Small intestine (tissue), 7 donors: ENCODE results near the gene SLC44A4. TPM values are rescaled to one million over a fixed set of nuclear protein-coding genes. Genes with fewer than 3 reads are reported as not detected.
"Not testable (repeated sequence)": the region's sequence is repeated elsewhere in the genome, so short reads cannot be mapped to it uniquely, and the experiment has no call there.

Experiments
- DNase-seq, 2 donors: peaks; one replicate each; pipeline versions ENCODE4 v3.0.0 to v3.0.0-alpha.2; 2013
- FAIRE-seq: peaks from 2 replicates; lab custom pipeline; 2012; peaks lifted over from hg19 to GRCh38; lab: Jason Lieb, UNC
- H3K27ac ChIP-seq, 3 donors: one replicate each; pipeline ENCODE4 v1.5.1; 2013; ENCODE audit warnings: low read length in 2 of 3, mild to moderate bottlenecking in 2 of 3, control low read depth in 1 of 3, inconsistent platforms in 1 of 3, low read depth in 1 of 3, moderate library complexity in 1 of 3
- H3K27me3 ChIP-seq, 3 donors: one replicate each; pipeline ENCODE4 v1.6.1; 2013; ENCODE audit warnings: low read length in 3 of 3, inconsistent platforms in 1 of 3; ENCODE audit not compliant: control insufficient read depth in 3 of 3, insufficient read depth in 3 of 3
- H3K36me3 ChIP-seq, 3 donors: one replicate each; pipeline ENCODE4 v1.6.1; 2013; ENCODE audit warnings: low read length in 3 of 3, inconsistent platforms in 1 of 3, low read depth in 1 of 3, mild to moderate bottlenecking in 1 of 3, moderate library complexity in 1 of 3; ENCODE audit not compliant: control insufficient read depth in 3 of 3, insufficient read depth in 2 of 3
- H3K4me1 ChIP-seq, 3 donors: one replicate each; pipeline ENCODE4 v1.6.1; 2013; ENCODE audit warnings: low read length in 2 of 3, inconsistent platforms in 1 of 3, low read depth in 1 of 3, mild to moderate bottlenecking in 1 of 3, moderate library complexity in 1 of 3; ENCODE audit not compliant: control insufficient read depth in 3 of 3, insufficient read depth in 2 of 3
- H3K4me3 ChIP-seq, 3 donors: one replicate each; pipeline ENCODE4 v1.5.1; 2013; ENCODE audit warnings: low read length in 3 of 3, control low read depth in 1 of 3, inconsistent platforms in 1 of 3, low read depth in 1 of 3, mild to moderate bottlenecking in 1 of 3, moderate library complexity in 1 of 3
- H3K9me3 ChIP-seq, 2 donors: one replicate each; pipeline ENCODE4 v1.6.1; 2013; ENCODE audit warnings: low read depth in 1 of 2, low read length in 1 of 2; ENCODE audit not compliant: control insufficient read depth in 2 of 2, insufficient read depth in 1 of 2
- WGBS, 3 donors: extraction: QIAGEN DNeasy Blood & Tissue Kit; methylation state at CpG; one replicate each; pipeline ENCODE4 v1.1.7; 2013; 5-methylcytosine and 5-hydroxymethylcytosine counted together
- polyA plus RNA-seq, 4 donors: library from polyadenylated mRNA; stranded (reverse) in 3 of 4; unstranded in 1 of 4; fragments of 200-250 nt in 3 of 4; fragments of 120-200 nt in 1 of 4; gene quantifications; one replicate each; pipeline versions ENCODE4 v1.2.1 to v1.2.3, GENCODE V29; 2013
- donor health status: healthy with polysubstance abuse.
- donor health status: control.
- donor health status: control.
- donor health status: Bipolar disorder and iron deficiency.
- donor health status: healthy.

Gene SLC44A4
- polyA plus RNA-seq, 4 donors = 82.3 to 215 (median 130) TPM

DNA sequence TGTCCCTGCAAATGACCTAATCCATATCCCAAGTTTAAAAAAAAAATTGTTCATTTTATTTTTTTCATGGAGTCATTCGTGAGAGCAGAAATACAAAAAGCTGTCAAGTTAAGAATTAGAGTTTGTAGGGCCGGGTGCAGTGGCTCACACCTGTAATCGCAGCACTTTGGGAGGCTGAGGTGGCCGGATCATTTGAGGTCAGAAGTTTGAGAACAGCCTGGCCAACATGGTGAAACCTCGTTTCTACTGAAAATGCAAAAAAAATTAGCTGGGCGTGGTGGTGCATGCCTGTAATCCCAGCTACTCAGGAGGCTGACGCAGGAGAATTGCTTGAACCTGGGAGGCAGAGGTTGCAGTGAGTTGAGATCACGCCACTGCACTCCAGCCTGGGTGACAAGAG lies 27.9 kb upstream of the SLC44A4 start:
- not testable (repeated sequence) for H3K27ac ChIP-seq, H3K9me3 ChIP-seq, H3K27me3 ChIP-seq, FAIRE-seq, DNase-seq, H3K4me1 ChIP-seq, H3K4me3 ChIP-seq, H3K36me3 ChIP-seq
- WGBS, 3 donors = 79 to 80% (median 80%) methylated on average over 8 of the region's 8 CpGs

DNA sequence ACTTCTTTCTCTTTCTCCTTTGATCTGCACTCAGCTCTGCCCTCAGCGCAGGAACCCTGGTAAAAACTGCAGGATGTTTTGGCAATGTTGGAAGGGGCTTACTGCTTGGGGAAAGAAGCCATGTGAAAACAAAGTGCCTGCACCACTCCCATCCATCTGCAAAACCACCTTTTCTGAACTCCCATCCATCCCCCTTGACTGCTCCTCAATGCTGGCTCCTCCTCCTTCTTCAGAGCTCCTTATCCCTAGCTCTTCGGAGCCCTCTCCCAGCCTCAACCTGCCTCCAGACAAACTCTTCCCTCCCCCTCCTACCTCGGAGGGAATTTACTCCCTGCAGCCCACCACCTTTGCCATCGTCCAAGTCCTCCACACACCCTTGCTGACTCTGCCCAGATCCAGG lies 27.3 kb upstream of the SLC44A4 start:
- Histone ChIP-seq H3K27ac (no peak overlapping the region), H3K36me3 (no peaks in the 10 kb centered on the region), H3K4me3 (no peak overlapping the region), H3K27me3 (peaks cover 0 to 6% (median 0%) of the 10 kb centered on the region in 3 donors), H3K4me1 (peaks cover 0 to 10% (median 0%) of the 10 kb centered on the region in 3 donors), H3K9me3 (no peaks in the 10 kb centered on the region)
- FAIRE-seq (no peak), DNase-seq (no peak)
- WGBS, 3 donors = 57 to 68% (median 61%) methylated on average over 4 of the region's 4 CpGs

DNA sequence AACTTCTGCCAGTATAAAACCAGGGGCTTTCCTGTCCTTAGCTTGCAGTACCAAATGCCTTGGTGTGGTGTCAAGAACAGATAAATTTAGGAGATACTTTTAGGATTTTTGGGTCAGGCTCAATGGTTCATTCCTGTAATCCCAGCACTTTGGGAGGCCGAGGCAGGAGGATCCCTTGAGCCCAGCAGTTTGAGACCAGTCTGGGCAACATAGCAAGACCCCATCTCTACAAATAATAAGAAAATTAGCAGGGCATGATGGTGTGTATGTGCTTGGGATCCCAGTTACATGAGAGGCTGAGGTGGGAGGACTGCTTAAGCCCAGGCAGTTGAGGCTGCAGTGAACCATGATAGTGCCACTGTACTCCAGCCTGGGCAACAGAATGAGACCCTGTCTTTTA lies 26.2 kb upstream of the SLC44A4 start:
- Histone ChIP-seq H3K27me3 (peaks cover 0 to 6% (median 0%) of the 10 kb centered on the region in 3 donors), H3K4me1 (peaks cover 0 to 16% (median 0%) of the 10 kb centered on the region in 3 donors), H3K36me3 (peaks cover 0 to 2% (median 0%) of the 10 kb centered on the region in 3 donors), H3K4me3 (no peak overlapping the region), H3K9me3 (no peaks in the 10 kb centered on the region), H3K27ac (no peak overlapping the region)
- DNase-seq = no peak
- whole genome bisulfite sequencing, 3 donors = 88 to 97% (median 89%) methylated on average over 1 of the region's 1 CpG
- no peak for FAIRE-seq

DNA sequence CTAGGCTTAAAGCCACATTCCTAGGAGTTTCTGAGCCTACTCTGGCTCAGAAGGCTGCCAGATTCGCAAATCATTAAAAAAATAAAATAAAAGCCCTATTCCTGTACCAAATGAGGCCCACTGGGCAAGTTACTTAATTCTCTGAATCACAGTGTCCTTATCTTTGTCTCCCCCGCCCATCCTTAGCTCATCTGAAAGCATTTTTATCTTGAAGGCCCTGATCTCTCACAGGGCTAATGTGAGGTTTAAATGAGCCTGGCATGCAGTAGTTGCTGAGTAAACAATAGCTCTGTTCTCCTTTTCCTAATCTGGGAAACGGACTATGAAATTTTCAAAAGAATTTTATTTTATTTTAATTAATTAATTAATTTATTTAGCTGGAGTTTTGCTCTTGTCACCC lies 25.2 kb upstream of the SLC44A4 start:
- DNase-seq = no peak
- peaks cover 0 to 23% (median 0%) of the 10 kb centered on the region in 3 donors for H3K4me1 ChIP-seq
- H3K36me3 ChIP-seq = peaks cover 0 to 8% (median 0%) of the 10 kb centered on the region in 3 donors
- H3K27me3 ChIP-seq = peaks cover 0 to 6% (median 0%) of the 10 kb centered on the region in 3 donors
- 73 to 85% (median 83%) methylated on average over 3 of the region's 3 CpGs for WGBS, 3 donors
- FAIRE-seq = no peak
- peak overlapping the region in 1 of 3 donors; percentile 3 for H3K27ac ChIP-seq
- H3K9me3 ChIP-seq = no peaks in the 10 kb centered on the region
- no peak overlapping the region for H3K4me3 ChIP-seq

DNA sequence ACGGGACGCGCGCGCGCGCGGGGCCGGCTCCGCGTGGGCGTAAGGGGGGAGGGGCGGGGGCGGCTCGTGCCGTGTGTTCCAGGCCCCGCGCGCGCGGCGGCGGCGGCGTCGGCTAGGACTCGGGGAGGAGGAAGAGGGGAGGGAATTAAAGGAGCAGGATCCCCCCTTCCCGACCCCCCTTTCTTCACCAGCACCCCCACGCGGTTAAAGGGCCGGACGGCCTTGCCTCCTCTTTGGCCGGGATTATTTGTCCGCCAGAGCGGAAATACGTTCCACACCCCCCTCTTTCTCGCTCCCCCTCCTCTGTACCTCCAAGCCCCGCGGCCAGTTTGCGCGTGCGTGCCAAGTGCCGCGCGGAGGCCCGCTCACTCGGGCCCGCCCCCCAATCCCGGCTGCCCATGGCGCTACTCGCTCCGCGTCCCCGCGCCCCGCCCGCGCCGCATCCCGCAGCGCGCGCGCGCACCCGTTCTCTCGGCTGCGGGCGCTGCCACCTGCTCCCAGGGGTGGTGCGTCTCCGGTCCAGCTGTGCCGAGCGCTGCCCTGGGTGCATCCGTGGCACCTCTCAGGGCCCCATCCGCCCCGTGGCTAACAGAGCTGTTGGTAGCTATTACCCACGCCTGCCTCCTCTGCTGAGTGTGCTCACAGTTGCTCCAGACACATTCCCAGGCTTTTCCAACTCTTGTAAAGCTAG lies 23.3 kb upstream of the SLC44A4 start, which contains the start of gene ZBTB12:
TSS of gene ZBTB12 (minus strand) at position 134 of the 691 bp plus-strand sequence. CDS start 781 bp downstream, outside the sequence.
- 0 to 1% (median 1%) methylated on average over 36 to 77 of the region's 77 CpGs for WGBS, 3 donors

DNA sequence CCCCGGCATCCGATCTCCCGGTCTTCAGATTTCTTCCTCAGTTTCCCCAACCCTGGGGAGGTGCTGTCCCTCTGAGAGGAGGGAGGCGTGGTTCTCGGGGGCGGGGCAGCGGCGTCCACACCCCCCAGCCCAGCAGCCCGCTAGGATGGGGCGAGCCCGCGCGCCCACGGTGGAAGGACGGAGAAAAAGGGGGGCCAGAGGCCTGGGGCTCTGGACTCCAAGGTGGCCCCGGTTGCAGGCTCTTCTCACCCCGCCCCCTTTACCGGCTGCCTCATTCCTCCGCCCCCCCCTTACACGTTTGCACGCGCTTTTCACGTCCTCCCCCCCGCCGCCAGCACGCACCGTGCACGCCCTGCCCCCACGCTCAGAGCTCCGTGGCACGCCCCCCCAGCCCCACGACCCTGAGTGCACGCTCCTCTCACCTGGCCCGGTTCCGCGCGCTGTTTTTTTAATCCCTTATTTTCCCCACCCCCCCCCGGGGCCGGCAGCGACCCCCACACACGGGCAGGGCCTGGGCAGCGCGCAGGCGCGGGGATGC lies 22.7 kb upstream of the SLC44A4 start:
- peaks cover 0 to 4% (median 0%) of the 10 kb centered on the region in 3 donors for H3K27me3 ChIP-seq
- DNase-seq (peak; percentile 35 to 64), FAIRE-seq (no peak)
- H3K36me3 ChIP-seq = peaks cover 0 to 11% (median 0%) of the 10 kb centered on the region in 3 donors
- peak overlapping the region; percentile 53 to 72 (median 58) for H3K4me3 ChIP-seq
- H3K4me1 ChIP-seq = peaks cover 0 to 30% (median 3%) of the 10 kb centered on the region in 3 donors
- H3K9me3 ChIP-seq = no peaks in the 10 kb centered on the region
- H3K27ac ChIP-seq = peak overlapping the region in 2 of 3 donors; percentile 94 to 95
- WGBS, 3 donors = 0 to 1% (median 1%) methylated on average over 24 to 45 of the region's 45 CpGs

More for the DNA sequence above, 23.3 kb upstream of the SLC44A4 start, which contains the start of gene ZBTB12:
- Histone ChIP-seq H3K27ac (peak within 1 kb of the TSS; percentile 81 to 95 (median 94)), H3K4me1 (peaks cover 0 to 28% (median 3%) of the 10 kb centered on the region in 3 donors), H3K27me3 (peaks cover 0 to 6% (median 0%) of the 10 kb centered on the region in 3 donors), H3K36me3 (peaks cover 0 to 8% (median 0%) of the 10 kb centered on the region in 3 donors), H3K4me3 (peak within 1 kb of the TSS; percentile 53 to 72 (median 58)), H3K9me3 (no peaks in the 10 kb centered on the region)
- FAIRE-seq (no peak), DNase-seq (peak; percentile 89 to 98)

DNA sequence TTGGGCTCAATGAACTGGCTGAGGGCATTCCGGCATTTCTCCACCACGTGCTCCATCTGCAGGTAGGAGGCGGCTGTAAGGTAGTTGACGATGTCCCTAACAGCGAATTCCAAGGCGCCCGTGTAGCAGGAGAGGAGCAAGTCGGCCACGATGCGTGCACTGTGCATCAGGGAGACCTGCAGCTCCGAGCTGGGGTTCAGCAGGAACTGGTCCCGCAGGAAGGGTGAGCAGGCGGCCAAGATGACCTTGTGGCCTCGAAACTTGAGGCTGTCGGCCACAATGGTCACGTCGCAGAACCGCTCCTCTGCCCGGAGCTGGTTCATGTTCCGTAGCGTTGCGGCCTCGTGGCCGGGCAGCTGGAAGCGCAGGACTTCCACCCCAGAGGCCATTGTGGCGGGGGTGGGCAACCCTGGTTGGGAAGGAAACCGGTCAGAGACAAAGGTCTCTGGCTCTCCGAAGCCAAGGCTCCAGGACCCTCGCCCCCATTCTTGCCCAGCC lies 22.2 kb upstream of the SLC44A4 start:
- Histone ChIP-seq H3K27me3 (no peaks in the 10 kb centered on the region), H3K4me1 (peaks cover 0 to 35% (median 3%) of the 10 kb centered on the region in 3 donors), H3K4me3 (peak overlapping the region in 1 of 3 donors; percentile 72), H3K36me3 (peaks cover 0 to 15% (median 0%) of the 10 kb centered on the region in 3 donors), H3K9me3 (no peaks in the 10 kb centered on the region), H3K27ac (peak overlapping the region in 2 of 3 donors; percentile 48 to 95)
- 22 to 41% (median 35%) methylated on average over 26 to 29 of the region's 29 CpGs for WGBS, 3 donors
- DNase-seq (peak; percentile 30 to 52), FAIRE-seq (no peak)
